Smooth muscle cell (in vitro differentiated cells): ENCODE data around the gene AMIGO3. TPM values are rescaled to one million over a fixed set of nuclear protein-coding genes. Genes with fewer than 3 reads are reported as not detected.

ENCODE experiments used
- DNase-seq: peaks from one replicate; lab custom pipeline; 2025; ENCODE audit not compliant: unreplicated experiment; lab: John Stamatoyannopoulos, UW
- H2AFZ ChIP-seq: fragments of 200-600 bp; sonication (generic); 2 replicates; pipeline ENCODE4 v1.6.0; 2016; ENCODE audit warnings: antibody characterized with exemption, low read depth, mild to moderate bottlenecking
- H3F3A ChIP-seq: fragments of 200-600 bp; sonication (generic); 2 replicates; pipeline ENCODE4 v1.6.0; 2017; ENCODE audit warnings: antibody characterized with exemption, low read depth
- H3K27ac ChIP-seq: fragments of 200-600 bp; sonication (generic); 2 replicates; pipeline ENCODE4 v1.5.1; 2016; ENCODE audit warnings: low read depth, mild to moderate bottlenecking
- H3K27me3 ChIP-seq: fragments of 200-600 bp; sonication (generic); 2 replicates; pipeline ENCODE4 v1.6.1; 2016; ENCODE audit warnings: low read depth, mild to moderate bottlenecking
- H3K36me3 ChIP-seq: fragments of 200-600 bp; sonication (generic); 2 replicates; pipeline ENCODE4 v1.5.1; 2016; ENCODE audit warnings: low read depth
- H3K4me1 ChIP-seq: fragments of 200-600 bp; sonication (generic); 2 replicates; pipeline ENCODE4 v1.5.1; 2016; ENCODE audit warnings: low read depth
- H3K4me2 ChIP-seq: fragments of 200-600 bp; sonication (generic); 2 replicates; pipeline ENCODE4 v1.6.0; 2016; ENCODE audit warnings: mild to moderate bottlenecking
- H3K4me3 ChIP-seq: fragments of 200-600 bp; sonication (generic); 2 replicates; pipeline ENCODE4 v1.5.1; 2016; ENCODE audit warnings: mild to moderate bottlenecking
- H3K79me2 ChIP-seq: fragments of 200-600 bp; sonication (generic); 2 replicates; pipeline ENCODE4 v1.6.0; 2016; ENCODE audit warnings: low read depth, mild to moderate bottlenecking
- H3K9ac ChIP-seq: fragments of 200-600 bp; sonication (generic); 2 replicates; pipeline ENCODE4 v1.6.0; 2016; ENCODE audit warnings: low read depth
- H3K9me3 ChIP-seq: fragments of 200-600 bp; sonication (generic); replicated peaks from 2 replicates; pipeline ENCODE4 v1.5.1; 2016; ENCODE audit warnings: low read depth
- H4K20me1 ChIP-seq: fragments of 200-600 bp; sonication (generic); 2 replicates; pipeline ENCODE4 v1.6.0; 2016; ENCODE audit warnings: low read depth
- CTCF ChIP-seq: fragments of 200-600 bp; sonication (generic); IDR thresholded peaks from 2 replicates; pipeline ENCODE4 v1.5.1; 2017; ENCODE audit warnings: borderline replicate concordance, mild to moderate bottlenecking, antibody characterized with exemption; ENCODE audit not compliant: insufficient read depth, poor library complexity, severe bottlenecking
- WGBS: methylation state at CpG from one replicate; pipeline ENCODE4 v1.1.7; 2016; ENCODE audit warnings: low lambda C conversion rate; 5-methylcytosine and 5-hydroxymethylcytosine counted together
- polyA plus RNA-seq: library from polyadenylated mRNA; unstranded; fragments of >200 nt; fragmentation: Nextera tagmentation; extraction: Ambion mirVana; gene quantifications from 2 replicates; pipeline ENCODE4 v1.2.1, GENCODE V29; 2016
- total RNA-seq: library from RNA; depleted of rRNA; stranded (reverse); fragments of >200 nt; gene quantifications from 2 replicates; pipeline ENCODE4 v1.2.3, GENCODE V29; 2014

The AMIGO3 gene
- total and polyA plus RNA-seq, 2 experiments from 2014 or later = 2.4 to 2.9 TPM

DNA sequence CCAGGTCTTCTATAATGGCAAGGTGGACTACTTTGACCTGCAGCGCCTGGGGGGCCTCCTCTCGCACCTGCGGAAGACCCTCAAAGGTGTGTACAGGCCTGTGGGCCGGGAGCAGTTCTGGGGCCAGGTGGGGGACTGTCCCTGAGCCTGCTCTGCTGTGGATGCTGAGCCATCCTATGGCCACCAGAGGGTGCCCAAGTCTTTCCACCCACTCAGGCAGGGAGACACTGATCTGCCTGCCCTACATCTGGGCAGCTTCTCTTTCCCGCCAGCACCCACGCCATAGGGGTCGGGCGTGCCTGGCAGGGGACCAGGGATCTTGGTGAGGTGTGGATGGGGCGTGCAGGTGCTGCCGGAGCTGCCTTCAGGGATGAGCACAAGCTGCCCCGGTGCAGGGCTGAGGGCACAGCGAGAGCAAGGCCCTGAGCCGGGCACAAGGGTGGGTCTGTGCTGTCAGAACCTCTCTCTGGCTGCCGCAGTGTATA lies 16.0 kb downstream of the AMIGO3 start:
- TF ChIP-seq CTCF = peak; percentile 71
- H3K27me3 ChIP-seq = no peaks in the 10 kb centered on the region
- H3F3A ChIP-seq = no peaks in the 10 kb centered on the region
- no peak overlapping the region for H2AFZ ChIP-seq
- DNase-seq = no peak
- H3K4me2 ChIP-seq = no peak overlapping the region
- H3K27ac ChIP-seq = no peak overlapping the region
- no peaks in the 10 kb centered on the region for H3K9me3 ChIP-seq
- H3K4me1 ChIP-seq = no peaks in the 10 kb centered on the region
- H3K36me3 ChIP-seq = no peaks in the 10 kb centered on the region
- WGBS = 64% methylated on average over 14 of the region's 14 CpGs
- no peaks in the 10 kb centered on the region for H4K20me1 ChIP-seq
- no peak overlapping the region for H3K9ac ChIP-seq
- H3K4me3 ChIP-seq = no peak overlapping the region
- no peaks in the 10 kb centered on the region for H3K79me2 ChIP-seq

DNA sequence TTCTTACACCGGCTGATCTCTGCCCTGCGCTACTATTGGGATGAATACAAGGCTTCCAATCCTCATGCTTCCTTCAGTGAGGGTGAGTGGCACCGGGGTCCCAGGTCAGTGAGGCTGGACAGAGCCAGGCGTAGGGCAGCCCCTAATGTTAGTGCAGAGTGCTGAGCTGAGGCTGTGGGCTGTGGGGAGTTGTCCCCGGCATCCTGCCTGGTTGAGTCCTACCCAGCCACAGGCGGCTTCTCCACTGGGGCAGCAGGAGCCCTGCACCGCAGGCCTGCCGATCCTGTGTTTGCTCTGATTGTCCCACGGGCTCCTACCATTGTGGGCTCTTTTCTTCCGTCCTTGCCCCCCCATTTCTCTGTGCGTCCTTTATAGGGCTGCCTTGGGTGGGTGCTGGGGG lies 16.8 kb downstream of the AMIGO3 start:
- H3K4me3 ChIP-seq = no peak overlapping the region
- H3F3A ChIP-seq = no peaks in the 10 kb centered on the region
- H3K9me3 ChIP-seq = no peaks in the 10 kb centered on the region
- H3K4me1 ChIP-seq = no peaks in the 10 kb centered on the region
- no peaks in the 10 kb centered on the region for H4K20me1 ChIP-seq
- 99% methylated on average over 11 of the region's 11 CpGs for WGBS
- no peaks in the 10 kb centered on the region for H3K36me3 ChIP-seq
- H3K27ac ChIP-seq = no peak overlapping the region
- H3K79me2 ChIP-seq = no peaks in the 10 kb centered on the region
- no peak for TF ChIP-seq CTCF
- H3K27me3 ChIP-seq = no peaks in the 10 kb centered on the region
- no peak overlapping the region for H3K9ac ChIP-seq
- DNase-seq = no peak
- no peak overlapping the region for H2AFZ ChIP-seq
- no peak overlapping the region for H3K4me2 ChIP-seq

DNA sequence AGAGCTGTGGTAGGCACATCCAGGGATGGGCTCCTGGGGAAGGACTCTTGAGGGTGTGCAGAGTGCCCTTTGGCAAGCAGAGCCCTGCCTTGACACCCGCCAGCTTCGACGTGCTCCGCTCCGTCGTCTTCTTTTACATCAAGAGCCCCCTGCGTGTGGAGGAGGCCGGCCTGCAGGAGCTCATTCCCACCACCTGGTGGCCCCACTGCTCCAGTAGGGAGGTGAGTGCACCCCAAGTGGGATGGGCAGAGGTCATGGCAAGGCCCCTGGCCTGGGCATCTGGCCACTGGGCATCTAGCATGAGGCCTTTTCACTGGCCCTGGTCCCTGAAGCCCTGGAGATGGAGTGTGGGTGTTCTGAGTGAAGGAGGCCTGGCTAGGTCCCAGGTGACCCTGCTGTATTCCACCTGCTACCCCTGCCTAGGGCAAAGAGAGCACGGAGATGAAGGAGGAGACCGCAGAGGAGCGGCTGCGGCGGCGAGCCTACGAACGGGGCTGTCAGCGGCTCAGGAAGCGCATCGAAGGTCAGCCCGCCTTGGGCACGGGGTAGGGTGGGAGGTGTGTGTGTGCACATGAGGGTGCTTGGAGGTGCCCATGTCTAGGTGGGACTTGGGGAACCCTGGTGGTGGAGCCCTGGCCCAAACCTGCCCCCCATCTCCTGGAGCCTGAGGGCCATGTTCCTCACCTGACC lies 18.0 kb downstream of the AMIGO3 start:
- Histone ChIP-seq H4K20me1 (peaks cover 4% of the 10 kb centered on the region), H3K27ac (no peak overlapping the region), H3K4me2 (no peak overlapping the region), H3F3A (no peaks in the 10 kb centered on the region), H3K36me3 (no peaks in the 10 kb centered on the region), H3K79me2 (no peaks in the 10 kb centered on the region), H3K27me3 (no peaks in the 10 kb centered on the region), H3K9ac (no peak overlapping the region), H3K4me1 (no peaks in the 10 kb centered on the region), H3K9me3 (no peaks in the 10 kb centered on the region), H2AFZ (no peak overlapping the region), H3K4me3 (no peak overlapping the region)
- peak; percentile 49 for TF ChIP-seq CTCF
- 88% methylated on average over 21 of the region's 21 CpGs for WGBS
- DNase-seq = no peak
